ENCODE data around the gene TOMM40L.

DNA sequence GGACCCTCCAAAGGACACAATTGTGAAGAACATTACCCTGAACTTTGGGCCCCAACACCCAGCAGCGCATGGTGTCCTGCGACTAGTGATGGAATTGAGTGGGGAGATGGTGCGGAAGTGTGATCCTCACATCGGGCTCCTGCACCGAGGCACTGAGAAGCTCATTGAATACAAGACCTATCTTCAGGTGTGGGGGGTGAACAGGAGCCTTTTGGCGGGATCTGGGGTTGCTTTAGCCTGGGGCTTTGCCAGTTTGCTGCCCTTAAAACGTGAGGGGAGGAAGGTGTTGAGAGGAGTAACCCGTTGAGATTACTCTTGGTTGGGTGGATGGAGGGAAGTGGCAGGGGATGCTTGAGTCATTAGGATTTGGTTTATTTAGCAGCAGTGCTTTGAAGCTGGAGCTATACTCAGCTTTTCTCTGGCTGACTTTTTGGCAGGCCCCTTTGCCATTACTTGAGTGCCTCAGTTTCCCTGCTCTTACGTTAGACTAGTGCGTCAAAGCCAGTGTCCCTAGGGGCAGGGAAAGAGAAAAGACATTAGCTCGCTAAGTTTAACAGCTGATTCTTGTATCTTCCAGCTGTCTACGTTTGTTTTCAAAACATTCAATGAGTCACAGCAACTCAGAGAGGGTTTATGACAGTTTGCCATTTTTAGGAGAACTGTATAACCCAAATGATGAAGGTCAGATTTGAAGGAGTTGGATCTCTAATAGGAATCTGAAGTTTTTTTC, 19.3 kb upstream of the TOMM40L start:
- TF ChIP-seq ZNF274 (IDR thresholded peaks at IDR 0.05; ENCODE audit: low read depth, low read length) (no peak), YY1 (IDR thresholded peaks at IDR 0.05; ENCODE audit: insufficient read depth, insufficient read length) (no peak)
